Suprapubic skin (tissue), 4 donors: ENCODE data around the gene NSUN4. TPM values are rescaled to one million over a fixed set of nuclear protein-coding genes. Genes with fewer than 3 reads are reported as not detected.
"Not testable (repeated sequence)": the region's sequence is repeated elsewhere in the genome, so short reads cannot be mapped to it uniquely, and the experiment has no call there.

Source experiments
- DNase-seq, 2 donors: peaks; one replicate each; pipeline ENCODE4 v3.0.0-alpha.2; 2019; ENCODE audit warnings: low spot score in 2 of 2
- H3K27ac ChIP-seq: fragments of 200-600 bp; sonication (generic); one replicate; pipeline ENCODE4 v1.5.1; 2019
- H3K27me3 ChIP-seq: fragments of 200-600 bp; sonication (generic); one replicate; pipeline ENCODE4 v1.5.1; 2019
- H3K36me3 ChIP-seq: fragments of 200-600 bp; sonication (generic); one replicate; pipeline ENCODE4 v1.5.1; 2019
- H3K4me1 ChIP-seq: fragments of 200-600 bp; sonication (generic); one replicate; pipeline ENCODE4 v1.5.1; 2019
- H3K4me3 ChIP-seq: fragments of 200-600 bp; sonication (generic); one replicate; pipeline ENCODE4 v1.5.1; 2019; ENCODE audit warnings: mild to moderate bottlenecking
- H3K9me3 ChIP-seq: fragments of 200-600 bp; sonication (generic); one replicate; pipeline ENCODE4 v1.5.1; 2019
- EP300 ChIP-seq: sonication (generic); formaldehyde crosslinking; IDR thresholded peaks from one replicate; pipeline ENCODE4 v1.6.1; 2017; ENCODE audit warnings: antibody characterized with exemption
- POLR2A ChIP-seq, 2 donors: fragments of 450-650 bp; IDR thresholded peaks; one replicate each; pipeline ENCODE4 v1.6.1; 2017; ENCODE audit warnings: antibody characterized with exemption in 2 of 2, mild to moderate bottlenecking in 2 of 2, moderate library complexity in 2 of 2
- POLR2AphosphoS5 ChIP-seq, 3 donors: sonication (generic); formaldehyde crosslinking; IDR thresholded peaks; one replicate each; pipeline ENCODE4 v1.6.1; 2017; ENCODE audit warnings: antibody characterized with exemption in 3 of 3
- WGBS: methylation state at CpG from one replicate; pipeline ENCODE4 v1.1.5; 2018; 5-methylcytosine and 5-hydroxymethylcytosine counted together
- total RNA-seq, 4 donors: library from RNA; depleted of rRNA; stranded (reverse); fragments of >200 nt; gene quantifications; one replicate each; pipeline ENCODE4 v1.1.0, GENCODE V29; 2016
- TF ChIP-seq, protein P1 (sequence below), 2 donors: fragments of 200-600 bp in 1 of 2; fragments of 450-650 bp in 1 of 2; sonication (generic) in 1 of 2; IDR thresholded peaks; one replicate each; pipeline ENCODE4 v1.5.1; 2016 to 2019; ENCODE audit warnings: antibody characterized with exemption in 2 of 2, mild to moderate bottlenecking in 1 of 2, moderate library complexity in 1 of 2

The NSUN4 gene
- total RNA-seq, 4 donors from 2014 or later = 21.3 to 27.5 (median 24.3) TPM

GRCh38 chr1:46335081-46335480, 5.5 kb upstream of the NSUN4 start:
- WGBS = 92% methylated on average over 3 of the region's 3 CpGs
- peaks cover 4% of the 10 kb centered on the region for H3K4me1 ChIP-seq
- no peak overlapping the region for H3K4me3 ChIP-seq

GRCh38 chr1:46337409-46337808, 3.2 kb upstream of the NSUN4 start:
- H3K27ac ChIP-seq, H3K36me3 ChIP-seq, DNase-seq, H3K9me3 ChIP-seq, H3K4me3 ChIP-seq, H3K27me3 ChIP-seq: not testable (repeated sequence)
- H3K4me1 ChIP-seq = peaks cover 14% of the 10 kb centered on the region
- WGBS = over 99% methylated on average over 14 of the region's 14 CpGs

More at GRCh38 chr1:46335081-46335480, 5.5 kb upstream of the NSUN4 start:
- no peak for DNase-seq
- H3K36me3 ChIP-seq = no peaks in the 10 kb centered on the region
- H3K27me3 ChIP-seq = no peaks in the 10 kb centered on the region
- TF ChIP-seq, protein P1, sequence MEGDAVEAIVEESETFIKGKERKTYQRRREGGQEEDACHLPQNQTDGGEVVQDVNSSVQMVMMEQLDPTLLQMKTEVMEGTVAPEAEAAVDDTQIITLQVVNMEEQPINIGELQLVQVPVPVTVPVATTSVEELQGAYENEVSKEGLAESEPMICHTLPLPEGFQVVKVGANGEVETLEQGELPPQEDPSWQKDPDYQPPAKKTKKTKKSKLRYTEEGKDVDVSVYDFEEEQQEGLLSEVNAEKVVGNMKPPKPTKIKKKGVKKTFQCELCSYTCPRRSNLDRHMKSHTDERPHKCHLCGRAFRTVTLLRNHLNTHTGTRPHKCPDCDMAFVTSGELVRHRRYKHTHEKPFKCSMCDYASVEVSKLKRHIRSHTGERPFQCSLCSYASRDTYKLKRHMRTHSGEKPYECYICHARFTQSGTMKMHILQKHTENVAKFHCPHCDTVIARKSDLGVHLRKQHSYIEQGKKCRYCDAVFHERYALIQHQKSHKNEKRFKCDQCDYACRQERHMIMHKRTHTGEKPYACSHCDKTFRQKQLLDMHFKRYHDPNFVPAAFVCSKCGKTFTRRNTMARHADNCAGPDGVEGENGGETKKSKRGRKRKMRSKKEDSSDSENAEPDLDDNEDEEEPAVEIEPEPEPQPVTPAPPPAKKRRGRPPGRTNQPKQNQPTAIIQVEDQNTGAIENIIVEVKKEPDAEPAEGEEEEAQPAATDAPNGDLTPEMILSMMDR (IDR thresholded peaks at IDR 0.05) = no peak
- no peak for TF ChIP-seq POLR2AphosphoS5 (IDR thresholded peaks at IDR 0.05)
- TF ChIP-seq POLR2A (IDR thresholded peaks at IDR 0.05) = no peak
- TF ChIP-seq EP300 = no peak
- no peak overlapping the region for H3K27ac ChIP-seq
- H3K9me3 ChIP-seq = no peaks in the 10 kb centered on the region

DNA sequence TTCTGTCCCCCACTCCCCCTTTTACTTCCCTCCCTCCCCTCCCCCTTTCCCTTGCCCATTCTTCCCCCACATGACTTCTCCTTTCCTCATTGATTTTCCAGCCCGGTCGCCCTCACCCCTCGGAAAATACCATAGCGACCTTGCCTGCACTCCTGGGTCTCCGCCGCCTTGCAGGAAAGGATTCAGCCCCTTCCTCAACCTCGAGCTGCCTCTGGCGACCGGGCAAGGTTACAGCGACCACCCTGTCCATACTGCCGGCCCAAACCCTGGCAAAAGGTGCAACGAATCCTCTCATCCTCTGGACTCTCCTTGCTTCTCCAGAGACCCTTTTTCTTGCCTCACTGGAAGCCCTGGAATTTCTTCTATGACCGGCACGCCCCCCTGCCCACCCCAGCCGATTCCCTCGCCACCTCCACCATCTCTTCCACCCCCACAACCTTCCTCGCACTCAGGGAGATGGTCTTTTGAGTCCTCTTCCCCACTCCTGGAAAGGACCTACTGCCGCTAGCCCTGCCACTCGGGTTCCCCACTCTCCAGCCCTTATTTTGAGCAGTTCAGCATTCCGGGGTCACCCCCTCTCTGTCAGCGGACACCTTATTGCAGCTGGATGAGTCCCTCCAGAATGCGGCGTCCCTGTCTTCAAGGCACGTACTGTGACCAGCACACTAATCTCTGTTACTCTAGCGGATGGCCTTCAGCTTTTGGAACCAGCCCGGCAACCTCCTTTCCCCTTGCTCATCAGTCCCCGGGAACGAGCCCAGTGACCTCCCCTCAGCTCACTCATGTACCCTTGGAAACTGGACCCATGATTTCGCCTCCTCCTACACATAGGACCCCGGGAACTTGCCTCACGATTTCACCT, 846 bp downstream of the NSUN4 start:
- TF ChIP-seq EP300 = no peak
- TF ChIP-seq, protein P1 (IDR thresholded peaks at IDR 0.05) = no peak
- peak overlapping the region; percentile 96 for H3K27ac ChIP-seq
- peaks cover 38% of the 10 kb centered on the region for H3K36me3 ChIP-seq

GRCh38 chr1:46342084-46342656, 1.6 kb downstream of the NSUN4 start:
- H3K27ac ChIP-seq = peak overlapping the region; percentile 96
- no peak overlapping the region for H3K4me3 ChIP-seq
- TF ChIP-seq, protein P1 (IDR thresholded peaks at IDR 0.05) = no peak
- TF ChIP-seq POLR2AphosphoS5 (IDR thresholded peaks at IDR 0.05) (no peak), EP300 (no peak), POLR2A (IDR thresholded peaks at IDR 0.05) (no peak)
- no peaks in the 10 kb centered on the region for H3K9me3 ChIP-seq
- no peaks in the 10 kb centered on the region for H3K27me3 ChIP-seq
- peaks cover 14% of the 10 kb centered on the region for H3K4me1 ChIP-seq
- peak in 1 of 2 donors; percentile 47 for DNase-seq
- WGBS = 93% methylated on average over 6 of the region's 6 CpGs
- H3K36me3 ChIP-seq = peaks cover 45% of the 10 kb centered on the region

More for the DNA sequence above, 846 bp downstream of the NSUN4 start:
- Histone ChIP-seq H3K27me3 (no peaks in the 10 kb centered on the region), H3K4me3 (peak overlapping the region; percentile 68), H3K9me3 (no peaks in the 10 kb centered on the region), H3K4me1 (peaks cover 14% of the 10 kb centered on the region)
- DNase-seq = peak; percentile 64 to 78
- 57% methylated on average over 31 of the region's 31 CpGs for WGBS

DNA sequence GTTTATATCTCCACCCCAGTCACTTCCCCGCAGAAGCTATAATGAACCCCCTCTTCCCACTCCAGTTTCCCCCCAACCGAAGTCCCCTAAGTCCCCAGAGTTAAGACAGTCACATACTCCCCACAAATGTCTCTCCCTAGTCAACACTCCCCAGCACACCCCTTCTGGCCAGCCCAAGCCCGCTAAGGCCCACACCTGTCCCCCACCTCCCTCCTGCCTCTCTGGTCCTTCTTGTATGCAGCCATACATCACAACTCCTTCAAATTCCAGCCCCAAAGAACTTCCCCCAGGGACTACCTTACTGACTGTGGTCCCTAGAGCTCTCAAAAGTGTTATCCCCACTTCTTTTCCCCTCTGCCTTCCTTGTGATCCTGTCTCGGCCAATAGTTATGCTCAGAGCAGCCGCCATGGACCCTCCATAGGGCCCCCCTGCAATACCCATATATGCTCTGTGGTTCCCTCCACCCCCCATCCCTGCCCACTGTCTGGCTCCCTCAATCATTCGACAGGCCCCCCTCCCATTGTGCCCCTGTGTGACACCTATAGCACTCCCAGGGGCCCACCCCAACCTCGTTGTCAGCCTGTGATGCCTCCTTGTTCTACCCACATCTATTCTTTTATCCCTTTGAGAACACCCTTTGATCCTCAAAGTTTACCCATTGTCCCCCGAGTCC, 2.2 kb downstream of the NSUN4 start:
- 79% methylated on average over 8 of the region's 8 CpGs for WGBS
- no peaks in the 10 kb centered on the region for H3K9me3 ChIP-seq
- peak in 1 of 2 donors; percentile 69 for DNase-seq

More for the DNA sequence above, 2.2 kb downstream of the NSUN4 start:
- H3K27ac ChIP-seq = no peak overlapping the region
- H3K4me1 ChIP-seq = peaks cover 14% of the 10 kb centered on the region
- TF ChIP-seq, protein P1 (IDR thresholded peaks at IDR 0.05) = no peak
- no peaks in the 10 kb centered on the region for H3K27me3 ChIP-seq
- H3K4me3 ChIP-seq = no peak overlapping the region
- H3K36me3 ChIP-seq = peaks cover 52% of the 10 kb centered on the region
